GF-D8 (cell line): ENCODE results near the gene C16orf78.
"Not testable (repeated sequence)": the region's sequence is repeated elsewhere in the genome, so short reads cannot be mapped to it uniquely, and the experiment has no call there.

ENCODE experiments used
- DNase-seq: peaks from one replicate; lab custom pipeline; 2025; lab: John Stamatoyannopoulos, UW

The C16orf78 gene

GRCh38 chr16:49349446-49350168 is 24.0 kb upstream of the C16orf78 start:
- DNase-seq, result no peak

- no peak for DNase-seq
These were observed 23.1 kb upstream of the C16orf78 start for GRCh38 chr16:49350265-49351095.

GRCh38 chr16:49351096-49351487 is 22.5 kb upstream of the C16orf78 start:
- no peak for DNase-seq

GRCh38 chr16:49352892-49353291 is 20.7 kb upstream of the C16orf78 start:
- no peak for DNase-seq

- no peak for DNase-seq
These were observed 19.9 kb upstream of the C16orf78 start for GRCh38 chr16:49353680-49354079.

GRCh38 chr16:49354101-49354500 is 19.5 kb upstream of the C16orf78 start:
- no peak for DNase-seq

- no peak for DNase-seq
These were observed 18.6 kb upstream of the C16orf78 start for GRCh38 chr16:49354991-49355390.

GRCh38 chr16:49355933-49356665 is 17.5 kb upstream of the C16orf78 start:
- no peak for DNase-seq

- no peak for DNase-seq
These were observed 16.7 kb upstream of the C16orf78 start for GRCh38 chr16:49356728-49357488.

- no peak for DNase-seq
These were observed 14.0 kb upstream of the C16orf78 start for GRCh38 chr16:49359591-49359990.

GRCh38 chr16:49361731-49362130 is 11.9 kb upstream of the C16orf78 start:
- DNase-seq, result not testable (repeated sequence)

GRCh38 chr16:49362230-49362629 is 11.4 kb upstream of the C16orf78 start:
- DNase-seq, result no peak

- no peak for DNase-seq
These were observed 7.7 kb upstream of the C16orf78 start for GRCh38 chr16:49365711-49366509.

- no peak for DNase-seq
These were observed 6.9 kb upstream of the C16orf78 start for GRCh38 chr16:49366669-49367068.

- DNase-seq, result no peak
These were observed 3.7 kb upstream of the C16orf78 start for GRCh38 chr16:49369651-49370611.

GRCh38 chr16:49376206-49376605 is 2.6 kb downstream of the C16orf78 start:
- DNase-seq, result no peak

GRCh38 chr16:49377196-49377755 is 3.7 kb downstream of the C16orf78 start:
- no peak for DNase-seq

- no peak for DNase-seq
These were observed 4.6 kb downstream of the C16orf78 start for GRCh38 chr16:49378238-49378637.

- DNase-seq, result no peak
These were observed 5.2 kb downstream of the C16orf78 start for GRCh38 chr16:49378816-49379215.

- DNase-seq, result no peak
These were observed 9.3 kb downstream of the C16orf78 start for GRCh38 chr16:49382916-49383315.
